H1 (cell line): ENCODE data around the gene KCND1. TPM values are rescaled to one million over a fixed set of nuclear protein-coding genes. Genes with fewer than 3 reads are reported as not detected.

Experiments used
- GTF2F1 ChIP-seq: IDR thresholded peaks from 2 replicates; pipeline ENCODE4 v1.6.1; 2012; ENCODE audit warnings: low read depth, low read length, improper control_type of control experiment, borderline replicate concordance
- NANOG ChIP-seq: IDR thresholded peaks from 2 replicates; pipeline ENCODE4 v1.6.1; 2011; ENCODE audit warnings: low read length, low read depth, mild to moderate bottlenecking, inconsistent platforms; ENCODE audit not compliant: insufficient read depth, poor library complexity, severe bottlenecking
- PHF8 ChIP-seq: fragments of 200-600 bp; sonication (generic); conservative IDR thresholded peaks from 2 replicates; pipeline ENCODE4 v1.7.1; 2012; ENCODE audit warnings: low read depth, mild to moderate bottlenecking, inconsistent platforms, low read length, moderate library complexity
- POLR2A ChIP-seq, 2 experiments: IDR thresholded peaks; 1 replicate in 1 of 2; 2 replicates in 1 of 2; pipeline ENCODE4 v1.6.1; 2011; ENCODE audit warnings: low read depth in 2 of 2, low read length in 2 of 2, mild to moderate bottlenecking in 2 of 2; ENCODE audit errors: control extremely low read depth in 1 of 2
- POU5F1 ChIP-seq: IDR thresholded peaks from 2 replicates; pipeline ENCODE4 v1.6.1; 2011; ENCODE audit warnings: low read depth, mild to moderate bottlenecking, low read length, moderate library complexity
- SAP30 ChIP-seq: fragments of 300-600 bp; sonication (generic); IDR thresholded peaks from 2 replicates; pipeline ENCODE4 v1.7.1; 2012; ENCODE audit warnings: low read length, moderate library complexity, mild to moderate bottlenecking, inconsistent platforms; ENCODE audit not compliant: insufficient read depth, insufficient replicate concordance
- SIN3A ChIP-seq, 2 experiments: IDR thresholded peaks in 1 of 2; conservative IDR thresholded peaks in 1 of 2; 2 replicates each; pipeline ENCODE4 v1.6.1; 2011 to 2012; ENCODE audit warnings: low read length in 2 of 2, improper control_type of control experiment in 1 of 2, low read depth in 1 of 2, mild to moderate bottlenecking in 1 of 2
- SUZ12 ChIP-seq: fragments of 200-600 bp; sonication (generic); IDR thresholded peaks from 2 replicates; pipeline ENCODE4 v1.6.1; 2012; ENCODE audit warnings: mild to moderate bottlenecking, inconsistent platforms, low read length, moderate library complexity, mixed read lengths
- polyA plus RNA-seq, 7 experiments: library from polyadenylated mRNA; depleted of rRNA in 3 of 7; stranded (reverse) in 5 of 7; unstranded in 2 of 7; fragments of >200 nt in 5 of 7; fragments of 200-250 nt in 2 of 7; gene quantifications; 1 replicate in 5 of 7; 2 replicates in 1 of 7; 4 replicates in 1 of 7; pipeline versions ENCODE4 v1.2.1 to v1.2.3, GENCODE V29; 2011 to 2013; ENCODE audit warnings: missing spikeins in 2 of 7, mixed read lengths in 2 of 7
- total RNA-seq: library from RNA; stranded (reverse); fragmentation: NEBNext Ultra II Directional; extraction: Animal tissue kit (Norgen Biotek cat#: 25700); gene quantifications from 2 replicates; pipeline ENCODE4 v1.2.1, GENCODE V29; 2021
- TF ChIP-seq, protein P1 (sequence below): fragments of 300-600 bp; sonication (generic); IDR thresholded peaks from 2 replicates; pipeline ENCODE4 v1.7.1; 2012; ENCODE audit warnings: low read length, moderate library complexity, mild to moderate bottlenecking, inconsistent platforms; ENCODE audit not compliant: insufficient replicate concordance
- TF ChIP-seq, protein P2 (sequence below): IDR thresholded peaks from 2 replicates; pipeline ENCODE4 v1.6.1; 2012; ENCODE audit warnings: low read length, inconsistent platforms

Gene KCND1
- total and polyA plus RNA-seq, 2 of the 8 experiments (the other 6 are each of a cell fraction or from before 2014, with no cell fraction given), result 3.1 to 6.8 TPM

DNA sequence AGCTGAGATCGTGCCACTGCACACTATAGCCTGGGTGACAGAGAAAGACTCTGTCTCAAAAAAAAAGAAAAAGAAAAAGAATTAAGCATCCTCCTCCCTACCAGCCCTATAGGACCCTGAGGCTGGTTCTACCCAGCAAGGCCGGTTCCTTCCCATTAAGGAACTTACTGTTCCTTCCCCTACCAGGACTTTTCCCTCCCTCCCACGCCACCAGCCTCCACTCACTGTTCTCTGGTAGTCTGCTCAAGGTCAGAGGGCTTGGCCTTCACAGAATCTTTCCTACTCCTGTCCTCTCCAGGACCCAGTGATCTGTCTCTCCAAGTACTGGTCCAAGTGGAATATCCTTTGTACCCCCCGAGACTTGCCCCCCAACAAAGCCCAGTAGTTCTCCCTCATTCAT lies 29.0 kb upstream of the KCND1 start (continued):
- TF ChIP-seq, protein P1, sequence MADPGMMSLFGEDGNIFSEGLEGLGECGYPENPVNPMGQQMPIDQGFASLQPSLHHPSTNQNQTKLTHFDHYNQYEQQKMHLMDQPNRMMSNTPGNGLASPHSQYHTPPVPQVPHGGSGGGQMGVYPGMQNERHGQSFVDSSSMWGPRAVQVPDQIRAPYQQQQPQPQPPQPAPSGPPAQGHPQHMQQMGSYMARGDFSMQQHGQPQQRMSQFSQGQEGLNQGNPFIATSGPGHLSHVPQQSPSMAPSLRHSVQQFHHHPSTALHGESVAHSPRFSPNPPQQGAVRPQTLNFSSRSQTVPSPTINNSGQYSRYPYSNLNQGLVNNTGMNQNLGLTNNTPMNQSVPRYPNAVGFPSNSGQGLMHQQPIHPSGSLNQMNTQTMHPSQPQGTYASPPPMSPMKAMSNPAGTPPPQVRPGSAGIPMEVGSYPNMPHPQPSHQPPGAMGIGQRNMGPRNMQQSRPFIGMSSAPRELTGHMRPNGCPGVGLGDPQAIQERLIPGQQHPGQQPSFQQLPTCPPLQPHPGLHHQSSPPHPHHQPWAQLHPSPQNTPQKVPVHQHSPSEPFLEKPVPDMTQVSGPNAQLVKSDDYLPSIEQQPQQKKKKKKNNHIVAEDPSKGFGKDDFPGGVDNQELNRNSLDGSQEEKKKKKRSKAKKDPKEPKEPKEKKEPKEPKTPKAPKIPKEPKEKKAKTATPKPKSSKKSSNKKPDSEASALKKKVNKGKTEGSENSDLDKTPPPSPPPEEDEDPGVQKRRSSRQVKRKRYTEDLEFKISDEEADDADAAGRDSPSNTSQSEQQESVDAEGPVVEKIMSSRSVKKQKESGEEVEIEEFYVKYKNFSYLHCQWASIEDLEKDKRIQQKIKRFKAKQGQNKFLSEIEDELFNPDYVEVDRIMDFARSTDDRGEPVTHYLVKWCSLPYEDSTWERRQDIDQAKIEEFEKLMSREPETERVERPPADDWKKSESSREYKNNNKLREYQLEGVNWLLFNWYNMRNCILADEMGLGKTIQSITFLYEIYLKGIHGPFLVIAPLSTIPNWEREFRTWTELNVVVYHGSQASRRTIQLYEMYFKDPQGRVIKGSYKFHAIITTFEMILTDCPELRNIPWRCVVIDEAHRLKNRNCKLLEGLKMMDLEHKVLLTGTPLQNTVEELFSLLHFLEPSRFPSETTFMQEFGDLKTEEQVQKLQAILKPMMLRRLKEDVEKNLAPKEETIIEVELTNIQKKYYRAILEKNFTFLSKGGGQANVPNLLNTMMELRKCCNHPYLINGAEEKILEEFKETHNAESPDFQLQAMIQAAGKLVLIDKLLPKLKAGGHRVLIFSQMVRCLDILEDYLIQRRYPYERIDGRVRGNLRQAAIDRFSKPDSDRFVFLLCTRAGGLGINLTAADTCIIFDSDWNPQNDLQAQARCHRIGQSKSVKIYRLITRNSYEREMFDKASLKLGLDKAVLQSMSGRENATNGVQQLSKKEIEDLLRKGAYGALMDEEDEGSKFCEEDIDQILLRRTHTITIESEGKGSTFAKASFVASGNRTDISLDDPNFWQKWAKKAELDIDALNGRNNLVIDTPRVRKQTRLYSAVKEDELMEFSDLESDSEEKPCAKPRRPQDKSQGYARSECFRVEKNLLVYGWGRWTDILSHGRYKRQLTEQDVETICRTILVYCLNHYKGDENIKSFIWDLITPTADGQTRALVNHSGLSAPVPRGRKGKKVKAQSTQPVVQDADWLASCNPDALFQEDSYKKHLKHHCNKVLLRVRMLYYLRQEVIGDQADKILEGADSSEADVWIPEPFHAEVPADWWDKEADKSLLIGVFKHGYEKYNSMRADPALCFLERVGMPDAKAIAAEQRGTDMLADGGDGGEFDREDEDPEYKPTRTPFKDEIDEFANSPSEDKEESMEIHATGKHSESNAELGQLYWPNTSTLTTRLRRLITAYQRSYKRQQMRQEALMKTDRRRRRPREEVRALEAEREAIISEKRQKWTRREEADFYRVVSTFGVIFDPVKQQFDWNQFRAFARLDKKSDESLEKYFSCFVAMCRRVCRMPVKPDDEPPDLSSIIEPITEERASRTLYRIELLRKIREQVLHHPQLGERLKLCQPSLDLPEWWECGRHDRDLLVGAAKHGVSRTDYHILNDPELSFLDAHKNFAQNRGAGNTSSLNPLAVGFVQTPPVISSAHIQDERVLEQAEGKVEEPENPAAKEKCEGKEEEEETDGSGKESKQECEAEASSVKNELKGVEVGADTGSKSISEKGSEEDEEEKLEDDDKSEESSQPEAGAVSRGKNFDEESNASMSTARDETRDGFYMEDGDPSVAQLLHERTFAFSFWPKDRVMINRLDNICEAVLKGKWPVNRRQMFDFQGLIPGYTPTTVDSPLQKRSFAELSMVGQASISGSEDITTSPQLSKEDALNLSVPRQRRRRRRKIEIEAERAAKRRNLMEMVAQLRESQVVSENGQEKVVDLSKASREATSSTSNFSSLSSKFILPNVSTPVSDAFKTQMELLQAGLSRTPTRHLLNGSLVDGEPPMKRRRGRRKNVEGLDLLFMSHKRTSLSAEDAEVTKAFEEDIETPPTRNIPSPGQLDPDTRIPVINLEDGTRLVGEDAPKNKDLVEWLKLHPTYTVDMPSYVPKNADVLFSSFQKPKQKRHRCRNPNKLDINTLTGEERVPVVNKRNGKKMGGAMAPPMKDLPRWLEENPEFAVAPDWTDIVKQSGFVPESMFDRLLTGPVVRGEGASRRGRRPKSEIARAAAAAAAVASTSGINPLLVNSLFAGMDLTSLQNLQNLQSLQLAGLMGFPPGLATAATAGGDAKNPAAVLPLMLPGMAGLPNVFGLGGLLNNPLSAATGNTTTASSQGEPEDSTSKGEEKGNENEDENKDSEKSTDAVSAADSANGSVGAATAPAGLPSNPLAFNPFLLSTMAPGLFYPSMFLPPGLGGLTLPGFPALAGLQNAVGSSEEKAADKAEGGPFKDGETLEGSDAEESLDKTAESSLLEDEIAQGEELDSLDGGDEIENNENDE, result no peak
- TF ChIP-seq SUZ12, result no peak
- no peak for TF ChIP-seq POU5F1
- TF ChIP-seq, protein P2, sequence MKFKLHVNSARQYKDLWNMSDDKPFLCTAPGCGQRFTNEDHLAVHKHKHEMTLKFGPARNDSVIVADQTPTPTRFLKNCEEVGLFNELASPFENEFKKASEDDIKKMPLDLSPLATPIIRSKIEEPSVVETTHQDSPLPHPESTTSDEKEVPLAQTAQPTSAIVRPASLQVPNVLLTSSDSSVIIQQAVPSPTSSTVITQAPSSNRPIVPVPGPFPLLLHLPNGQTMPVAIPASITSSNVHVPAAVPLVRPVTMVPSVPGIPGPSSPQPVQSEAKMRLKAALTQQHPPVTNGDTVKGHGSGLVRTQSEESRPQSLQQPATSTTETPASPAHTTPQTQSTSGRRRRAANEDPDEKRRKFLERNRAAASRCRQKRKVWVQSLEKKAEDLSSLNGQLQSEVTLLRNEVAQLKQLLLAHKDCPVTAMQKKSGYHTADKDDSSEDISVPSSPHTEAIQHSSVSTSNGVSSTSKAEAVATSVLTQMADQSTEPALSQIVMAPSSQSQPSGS, result no peak
- no peak for TF ChIP-seq POLR2A (IDR thresholded peaks at IDR 0.05; ENCODE audit: control extremely low read depth in 1 of 2, low read depth in 2 of 2, low read length in 2 of 2)
- no peak for TF ChIP-seq SIN3A (conservative IDR thresholded peaks at IDR 0.05 in 1 of 2, IDR thresholded peaks at IDR 0.05 in 1 of 2; ENCODE audit: low read depth in 1 of 2, low read length in 2 of 2)
- no peak for TF ChIP-seq SAP30
- no peak for TF ChIP-seq PHF8
- no peak for TF ChIP-seq GTF2F1
- no peak for TF ChIP-seq NANOG
